Testis (tissue), 3 donors: ENCODE results near the gene ARHGEF28. TPM values are rescaled to one million over a fixed set of nuclear protein-coding genes. Genes with fewer than 3 reads are reported as not detected.

Experiments used
- DNase-seq: peaks from one replicate; pipeline ENCODE4 v3.0.0-alpha.2; 2019
- H3K27ac ChIP-seq, 2 donors: fragments of 200-600 bp; sonication (generic); one replicate each; pipeline ENCODE4 v1.5.1; 2019
- H3K27me3 ChIP-seq: fragments of 200-600 bp; sonication (generic); one replicate; pipeline ENCODE4 v1.5.1; 2019
- H3K36me3 ChIP-seq: fragments of 200-600 bp; sonication (generic); one replicate; pipeline ENCODE4 v1.5.1; 2017; ENCODE audit warnings: low read depth; ENCODE audit errors: missing control alignments
- H3K4me1 ChIP-seq: fragments of 200-600 bp; sonication (generic); one replicate; pipeline ENCODE4 v1.5.1; 2019
- H3K4me3 ChIP-seq, 2 donors: fragments of 200-600 bp; sonication (generic); one replicate each; pipeline ENCODE4 v1.5.1; 2017 to 2019
- H3K9me3 ChIP-seq: fragments of 200-600 bp; sonication (generic); one replicate; pipeline ENCODE4 v1.5.1; 2017
- POLR2A ChIP-seq: fragments of 450-650 bp; IDR thresholded peaks from one replicate; pipeline ENCODE4 v1.6.1; 2017; ENCODE audit warnings: antibody characterized with exemption, mild to moderate bottlenecking, moderate library complexity
- WGBS, 2 donors: methylation state at CpG; one replicate each; pipeline ENCODE4 v1.1.5; 2018; 5-methylcytosine and 5-hydroxymethylcytosine counted together
- intact Hi-C: fragments of 100-400 bp; cut with DNase I; formaldehyde crosslinking; loops from one replicate; pipeline ENCODE4 v1.15.1; 2023; ENCODE audit warnings: low total_unique reads
- polyA plus RNA-seq: library from polyadenylated mRNA; stranded (reverse); fragments of 350-450 nt; fragmentation: Illumina TruSeq; extraction: RNeasy Lipid Tissue Mini Kit (QIAGEN cat#74804); gene quantifications from one replicate; pipeline ENCODE4 v1.2.3, GENCODE V29; 2014; ENCODE audit warnings: low read depth, low replicate concordance; ENCODE audit not compliant: insufficient read depth
- total RNA-seq, 2 donors: library from RNA; depleted of rRNA; stranded (reverse); fragments of >200 nt; gene quantifications; one replicate each; pipeline ENCODE4 v1.2.3, GENCODE V29; 2016
- TF ChIP-seq, protein P1 (sequence below), 3 experiments: fragments of 450-650 bp in 2 of 3; fragments of 200-600 bp in 1 of 3; sonication (generic) in 1 of 3; IDR thresholded peaks; one replicate each; pipeline ENCODE4 v1.5.1; 2016 to 2019; ENCODE audit warnings: antibody characterized with exemption in 3 of 3, mild to moderate bottlenecking in 2 of 3, moderate library complexity in 1 of 3

ARHGEF28 gene
- total and polyA plus RNA-seq, 3 donors from 2014 or later, result 3.9 to 8.7 (median 8.0) TPM

GRCh38 chr5:73969195-73970036, 343.4 kb downstream of the ARHGEF28 start:
- DNase-seq, result no peak
- H3K4me1 ChIP-seq, result peaks cover 3% of the 10 kb centered on the region
- no peaks in the 10 kb centered on the region for H3K9me3 ChIP-seq
- no peak overlapping the region for H3K4me3 ChIP-seq
- no peaks in the 10 kb centered on the region for H3K27me3 ChIP-seq
- no peak overlapping the region for H3K27ac ChIP-seq
- no peak for TF ChIP-seq POLR2A
- TF ChIP-seq, protein P1, sequence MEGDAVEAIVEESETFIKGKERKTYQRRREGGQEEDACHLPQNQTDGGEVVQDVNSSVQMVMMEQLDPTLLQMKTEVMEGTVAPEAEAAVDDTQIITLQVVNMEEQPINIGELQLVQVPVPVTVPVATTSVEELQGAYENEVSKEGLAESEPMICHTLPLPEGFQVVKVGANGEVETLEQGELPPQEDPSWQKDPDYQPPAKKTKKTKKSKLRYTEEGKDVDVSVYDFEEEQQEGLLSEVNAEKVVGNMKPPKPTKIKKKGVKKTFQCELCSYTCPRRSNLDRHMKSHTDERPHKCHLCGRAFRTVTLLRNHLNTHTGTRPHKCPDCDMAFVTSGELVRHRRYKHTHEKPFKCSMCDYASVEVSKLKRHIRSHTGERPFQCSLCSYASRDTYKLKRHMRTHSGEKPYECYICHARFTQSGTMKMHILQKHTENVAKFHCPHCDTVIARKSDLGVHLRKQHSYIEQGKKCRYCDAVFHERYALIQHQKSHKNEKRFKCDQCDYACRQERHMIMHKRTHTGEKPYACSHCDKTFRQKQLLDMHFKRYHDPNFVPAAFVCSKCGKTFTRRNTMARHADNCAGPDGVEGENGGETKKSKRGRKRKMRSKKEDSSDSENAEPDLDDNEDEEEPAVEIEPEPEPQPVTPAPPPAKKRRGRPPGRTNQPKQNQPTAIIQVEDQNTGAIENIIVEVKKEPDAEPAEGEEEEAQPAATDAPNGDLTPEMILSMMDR (IDR thresholded peaks at IDR 0.05), result no peak
- 23 to 29% methylated on average over 5 of the region's 5 CpGs for WGBS, 2 donors
- H3K36me3 ChIP-seq, result no peaks in the 10 kb centered on the region
- intact Hi-C loops, result no loop called here

DNA sequence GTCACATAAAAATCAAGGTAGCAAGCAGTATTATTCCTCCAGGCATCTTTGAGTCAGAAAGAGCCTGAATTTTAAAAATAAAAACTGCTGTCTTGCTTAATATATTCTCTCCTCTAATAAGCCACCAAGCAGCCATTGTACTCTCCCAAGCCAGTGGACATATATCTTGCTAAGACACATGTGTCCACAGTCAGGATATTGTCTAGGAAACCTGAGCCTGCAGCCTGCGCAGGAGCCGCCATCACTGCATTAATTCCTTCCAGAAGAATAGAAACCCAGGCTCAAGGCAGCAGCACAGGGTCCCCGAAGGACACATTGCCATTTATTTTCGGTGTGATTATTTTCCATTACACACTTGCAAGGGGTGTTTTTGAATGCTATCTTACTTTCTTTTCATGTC, 345.3 kb downstream of the ARHGEF28 start:
- Histone ChIP-seq H3K9me3 (no peaks in the 10 kb centered on the region), H3K36me3 (no peaks in the 10 kb centered on the region), H3K4me3 (no peak overlapping the region), H3K27ac (no peak overlapping the region), H3K4me1 (peaks cover 3% of the 10 kb centered on the region), H3K27me3 (no peaks in the 10 kb centered on the region)
- TF ChIP-seq POLR2A, result no peak
- TF ChIP-seq, protein P1 (IDR thresholded peaks at IDR 0.05), result no peak
- no peak for DNase-seq
- intact Hi-C loops, result no loop called here
- 87 to 94% methylated on average over 4 of the region's 4 CpGs for WGBS, 2 donors

GRCh38 chr5:73973135-73973534, 347.1 kb downstream of the ARHGEF28 start:
- no peaks in the 10 kb centered on the region for H3K9me3 ChIP-seq
- 94 to 97% methylated on average over 3 of the region's 3 CpGs for WGBS, 2 donors
- no peak for DNase-seq
- peaks cover 3% of the 10 kb centered on the region for H3K4me1 ChIP-seq
- H3K27ac ChIP-seq, result no peak overlapping the region
- no peaks in the 10 kb centered on the region for H3K36me3 ChIP-seq
- no peaks in the 10 kb centered on the region for H3K27me3 ChIP-seq
- intact Hi-C loops, result no loop called here
- H3K4me3 ChIP-seq, result no peak overlapping the region
- TF ChIP-seq, protein P1 (IDR thresholded peaks at IDR 0.05), result no peak
- no peak for TF ChIP-seq POLR2A

DNA sequence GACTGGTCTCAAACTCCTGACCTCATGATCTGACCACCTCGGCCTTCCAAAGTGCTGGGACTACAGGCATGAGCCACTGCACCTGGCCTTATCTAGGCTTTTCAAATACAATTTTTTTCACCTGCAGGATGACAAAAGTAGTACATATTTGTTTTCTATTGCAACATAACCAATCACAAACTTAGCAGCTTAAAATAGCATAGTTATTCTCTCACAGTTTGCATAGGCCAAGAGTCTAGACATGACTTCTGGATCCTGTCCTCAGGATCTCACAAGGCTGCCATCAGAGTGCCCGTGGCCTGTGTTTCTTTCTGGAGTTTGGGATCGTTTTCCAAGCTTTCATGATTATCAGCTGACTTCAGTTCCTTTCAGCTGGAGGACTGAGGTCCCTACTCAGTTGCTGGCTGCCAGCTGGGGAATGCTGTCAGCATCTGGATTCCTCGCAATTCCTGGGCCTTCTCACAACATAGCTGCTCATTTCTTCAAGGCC, 348.9 kb downstream of the ARHGEF28 start:
- H3K4me1 ChIP-seq, result no peaks in the 10 kb centered on the region
- H3K27ac ChIP-seq, result no peak overlapping the region
- TF ChIP-seq, protein P1 (IDR thresholded peaks at IDR 0.05), result no peak
- TF ChIP-seq POLR2A, result no peak
- H3K36me3 ChIP-seq, result no peaks in the 10 kb centered on the region
- WGBS, 2 donors, result 36 to 50% methylated on average over 4 of the region's 4 CpGs
- DNase-seq, result no peak
- H3K27me3 ChIP-seq, result no peaks in the 10 kb centered on the region
- H3K4me3 ChIP-seq, result no peak overlapping the region
- intact Hi-C loops, result no loop called here
- H3K9me3 ChIP-seq, result no peaks in the 10 kb centered on the region
